ENCODE results near the gene TAMALIN.

The TAMALIN gene

GRCh38 chr12:51985154-51985835, 21.5 kb upstream of the TAMALIN start:
- DNase-seq = no peak

DNA sequence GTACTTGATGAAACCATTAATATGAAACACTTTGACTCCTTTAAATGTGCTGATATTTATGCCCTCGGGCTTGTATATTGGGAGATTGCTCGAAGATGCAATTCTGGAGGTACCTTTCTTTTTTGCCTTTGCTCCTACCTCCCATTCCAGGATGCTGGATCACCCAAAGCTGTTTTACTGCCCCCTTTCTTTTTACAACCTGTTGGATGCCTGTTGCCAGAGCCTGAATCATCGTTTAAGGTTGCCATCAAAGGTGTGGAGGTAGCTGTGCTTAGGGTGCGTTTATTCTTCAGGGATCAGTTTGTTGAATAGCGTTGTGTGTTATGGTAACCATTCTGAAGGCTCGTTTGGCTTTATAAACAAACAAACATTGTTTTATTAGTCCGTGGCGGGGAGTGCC, 19.9 kb upstream of the TAMALIN start:
- DNase-seq = no peak

- DNase-seq = no peak
Measured at GRCh38 chr12:51992246-51992645, 14.5 kb upstream of the TAMALIN start.

- no peak for DNase-seq
Measured at GRCh38 chr12:51994539-51994820, 12.3 kb upstream of the TAMALIN start.

- no peak for DNase-seq
Measured at GRCh38 chr12:51994959-51995358, 11.8 kb upstream of the TAMALIN start.

GRCh38 chr12:51997136-51997535, 9.6 kb upstream of the TAMALIN start:
- DNase-seq = no peak

GRCh38 chr12:52003016-52003550, 3.7 kb upstream of the TAMALIN start:
- DNase-seq = no peak

DNA sequence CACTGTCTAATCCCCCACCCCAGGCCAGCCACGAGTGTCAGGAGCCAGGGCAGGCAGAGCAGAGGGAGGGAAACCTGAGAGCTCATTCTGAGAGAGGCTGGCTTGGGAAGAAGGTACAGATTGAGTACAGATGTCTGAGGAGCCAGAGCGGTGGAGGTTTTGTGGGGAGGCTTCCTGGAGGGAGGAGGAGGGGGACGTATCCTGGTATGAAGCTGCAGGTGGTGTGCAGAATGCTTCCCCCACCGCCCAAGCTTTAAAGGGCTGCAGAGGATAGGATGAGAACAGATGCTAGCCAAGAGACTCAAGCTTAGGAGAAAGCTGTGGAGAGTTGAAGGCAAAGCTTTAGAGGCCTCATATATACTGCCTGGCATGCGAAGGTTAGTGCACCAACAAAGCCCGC, 3.2 kb upstream of the TAMALIN start:
- no peak for DNase-seq

DNA sequence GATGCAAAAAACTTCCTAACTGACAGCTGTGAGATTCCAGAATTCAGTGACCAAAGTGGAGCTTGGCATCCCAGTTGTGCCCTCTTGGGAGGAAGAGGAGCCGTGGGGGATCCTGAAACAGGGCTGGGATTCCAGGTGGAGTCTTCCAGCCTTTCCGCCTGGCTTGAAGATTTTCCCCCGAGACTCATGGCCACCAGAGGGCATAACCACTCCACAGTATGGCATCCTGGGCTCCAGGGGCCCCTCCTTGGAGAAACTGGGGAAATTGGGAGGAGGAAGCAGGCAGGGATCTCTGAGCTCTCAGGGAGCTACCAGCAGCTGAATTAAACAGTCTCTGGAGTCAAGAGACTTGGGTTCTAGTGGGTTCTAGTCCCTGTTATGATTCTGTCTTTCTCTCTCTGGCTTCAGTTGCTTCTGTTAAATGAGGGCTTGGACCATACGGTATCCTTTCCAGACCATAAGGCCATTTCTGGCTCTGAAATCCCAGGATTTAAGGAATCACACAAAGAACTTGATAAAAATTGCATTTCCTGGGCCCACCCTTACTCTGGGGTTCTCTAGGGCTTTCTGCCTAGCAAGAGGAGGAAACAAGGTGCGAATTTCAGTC, 2.6 kb upstream of the TAMALIN start:
- peak in 1 of 2 experiments; percentile 19 for DNase-seq

GRCh38 chr12:52005218-52005902, 1.4 kb upstream of the TAMALIN start:
- DNase-seq = no peak

GRCh38 chr12:52005903-52006703, 643 bp upstream of the TAMALIN start:
- DNase-seq = no peak

- DNase-seq = no peak
Measured at GRCh38 chr12:52007158-52007921, 594 bp downstream of the TAMALIN start.

DNA sequence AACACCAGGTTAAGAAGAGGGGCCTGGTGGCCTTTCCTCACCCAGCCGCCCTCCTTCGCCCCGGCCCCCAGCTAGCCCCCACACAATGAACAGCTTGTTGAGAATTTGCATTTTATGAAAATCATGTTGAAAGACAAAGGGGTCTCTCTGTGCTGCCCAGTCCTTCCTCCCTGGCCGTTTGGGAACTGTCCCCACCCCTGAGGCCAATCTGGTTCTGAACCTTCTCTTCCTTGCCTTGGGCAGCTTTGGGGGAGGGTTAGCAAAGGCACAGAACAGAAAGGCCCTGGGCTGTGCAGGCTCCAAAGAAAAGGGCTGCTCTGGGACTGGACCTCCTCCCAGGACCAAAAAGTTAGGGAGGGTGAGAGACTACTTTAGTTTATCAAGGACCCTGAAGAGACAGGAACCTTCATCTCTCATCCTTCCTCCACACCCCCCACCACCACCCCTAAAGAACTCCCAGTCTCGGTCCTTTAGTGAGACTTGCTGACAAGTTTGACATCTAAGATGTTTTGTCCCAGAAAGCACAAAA, 1.3 kb downstream of the TAMALIN start:
- DNase-seq = no peak

DNA sequence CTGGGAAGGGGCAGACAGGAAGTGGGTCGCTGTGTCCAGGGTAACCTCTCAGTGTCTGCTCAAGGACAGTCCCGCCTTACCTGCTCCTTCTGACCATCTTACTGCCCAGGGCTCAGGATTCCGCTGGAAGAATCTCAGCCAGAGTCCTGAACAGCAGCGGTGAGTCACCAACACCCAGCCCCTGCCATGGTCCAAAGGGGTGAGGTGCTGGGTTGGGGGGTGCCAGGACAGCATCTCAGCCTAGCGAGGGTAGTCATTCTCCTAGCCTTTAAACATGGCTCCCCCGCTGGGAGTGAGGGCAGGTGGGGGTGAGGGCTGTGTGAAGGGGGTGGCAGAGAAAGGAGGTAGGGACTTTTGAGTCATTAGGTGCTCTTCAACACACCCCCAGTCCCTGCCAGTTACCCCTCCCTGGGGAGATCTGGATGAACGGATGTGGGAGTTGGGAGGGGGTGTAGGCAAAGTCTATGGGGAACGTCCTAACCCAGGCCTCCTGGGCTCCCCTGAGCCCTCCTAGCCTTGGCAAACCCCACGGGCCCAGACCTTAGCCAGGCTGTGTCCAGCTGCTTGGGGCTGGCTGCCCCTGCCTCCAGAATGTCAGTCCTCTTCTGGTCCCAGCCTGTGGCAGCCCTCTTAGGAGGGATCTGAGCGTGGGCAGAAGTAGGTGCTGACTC, 2.5 kb downstream of the TAMALIN start:
- DNase-seq = no peak

- no peak for DNase-seq
Measured at GRCh38 chr12:52010152-52010622, 3.4 kb downstream of the TAMALIN start.

GRCh38 chr12:52010692-52011601, 4.2 kb downstream of the TAMALIN start:
- DNase-seq = peak; percentile 12 to 17

GRCh38 chr12:52011602-52012214, 5.0 kb downstream of the TAMALIN start:
- DNase-seq = no peak

GRCh38 chr12:52013626-52014310, 7.0 kb downstream of the TAMALIN start:
- no peak for DNase-seq

Data from NCI-H446 (cell line).